Stimulated activated CD4-positive, alpha-beta T cell treated with anti-CD3 and anti-CD28 coated beads, TNF-alpha, amount 100 ng/mL, for 48 hours (primary cell): Measurements from ENCODE around the gene PLEKHA8.

Experiments used
- DNase-seq, 3 donors: peaks; one replicate each; pipeline ENCODE4 v3.0.0-alpha.2; 2020; ENCODE audit warnings: low read depth in 3 of 3

Gene PLEKHA8

GRCh38 chr7:30167901-30168300, 139.7 kb downstream of the PLEKHA8 start:
- no peak for DNase-seq

- no peak for DNase-seq
These were observed 140.8 kb downstream of the PLEKHA8 start for GRCh38 chr7:30168835-30169573.

GRCh38 chr7:30169579-30169978, 141.4 kb downstream of the PLEKHA8 start:
- DNase-seq: no peak

GRCh38 chr7:30170476-30171205, 142.4 kb downstream of the PLEKHA8 start:
- DNase-seq: no peak

GRCh38 chr7:30171766-30172447, 143.7 kb downstream of the PLEKHA8 start:
- no peak for DNase-seq

- DNase-seq: no peak
These were observed 144.2 kb downstream of the PLEKHA8 start for GRCh38 chr7:30172451-30172850.

GRCh38 chr7:30173058-30173897, 145.1 kb downstream of the PLEKHA8 start:
- DNase-seq: no peak

- DNase-seq: no peak
These were observed 147.0 kb downstream of the PLEKHA8 start for GRCh38 chr7:30175180-30175579.

- no peak for DNase-seq
These were observed 147.5 kb downstream of the PLEKHA8 start for GRCh38 chr7:30175636-30176147.

GRCh38 chr7:30176463-30177109, 148.4 kb downstream of the PLEKHA8 start:
- no peak for DNase-seq

GRCh38 chr7:30177186-30177585, 149.0 kb downstream of the PLEKHA8 start:
- DNase-seq: no peak

GRCh38 chr7:30177965-30178364, 149.8 kb downstream of the PLEKHA8 start:
- DNase-seq: no peak

GRCh38 chr7:30178748-30179436, 150.7 kb downstream of the PLEKHA8 start:
- no peak for DNase-seq
